HEK293T (cell line): Measurements from ENCODE around the gene POMP.

ENCODE experiments used
- CTCF ChIA-PET: fragments of 350-600 bp; formaldehyde crosslinking; extraction: SDS; loops from one replicate; lab custom pipeline; 2021; ENCODE audit warnings: antibody characterized with exemption, inconsistent platforms; lab: Yijun Ruan, JAX
- POLR2A ChIA-PET: fragments of 350-600 bp; formaldehyde crosslinking; extraction: SDS; loops from one replicate; lab custom pipeline; 2020; ENCODE audit warnings: antibody characterized with exemption, inconsistent platforms; lab: Yijun Ruan, JAX
- DNase-seq: peaks from one replicate; pipeline ENCODE4 v3.0.0; 2012; ENCODE audit warnings: mixed read lengths; ENCODE audit errors: extremely low spot score
- CTBP1 ChIP-seq: fragments of 450-650 bp; IDR thresholded peaks from 2 replicates; pipeline ENCODE4 v1.6.1; 2016; ENCODE audit warnings: borderline replicate concordance
- FOXK2 ChIP-seq: fragments of 450-650 bp; IDR thresholded peaks from 2 replicates; pipeline ENCODE4 v1.6.1; 2016; ENCODE audit warnings: mild to moderate bottlenecking
- FOXM1 ChIP-seq: fragments of 450-650 bp; IDR thresholded peaks from 2 replicates; pipeline ENCODE4 v1.6.1; 2017; ENCODE audit warnings: mild to moderate bottlenecking, borderline replicate concordance
- L3MBTL2 ChIP-seq: fragments of 450-650 bp; conservative IDR thresholded peaks from 2 replicates; pipeline ENCODE4 v1.6.1; 2016; ENCODE audit warnings: mild to moderate bottlenecking
- LEF1 ChIP-seq: fragments of 450-650 bp; IDR thresholded peaks from 2 replicates; pipeline ENCODE4 v1.6.1; 2017; ENCODE audit warnings: mild to moderate bottlenecking, borderline replicate concordance
- TARDBP ChIP-seq: fragments of 450-650 bp; IDR thresholded peaks from 2 replicates; pipeline ENCODE4 v1.6.1; 2016
- ZNF384 ChIP-seq: fragments of 450-650 bp; IDR thresholded peaks from 2 replicates; pipeline ENCODE4 v1.6.1; 2016

POMP gene

GRCh38 chr13:28719227-28720055 lies 60.5 kb downstream of the POMP start:
- TF ChIP-seq L3MBTL2 (peak; percentile 69), LEF1 (no peak), ZNF384 (no peak)
- no peak for DNase-seq
- POLR2A ChIA-PET = interaction anchor here (0.6 to 1.5 kb wide), 6 partner anchors 8 to 71 kb away, joined by 3 to 4 read pairs (median 3); partner anchors contain the start of gene POMP
- CTCF ChIA-PET = interaction anchor here (0.5 to 1.0 kb wide), 2 partner anchors 149 to 1328 kb away, joined by 3 to 4 read pairs; no protein-coding TSS in a partner anchor

- TF ChIP-seq CTBP1 (no peak), L3MBTL2 (no peak), ZNF384 (no peak)
- POLR2A ChIA-PET = no interaction called here
- DNase-seq = no peak
- CTCF ChIA-PET = no interaction called here
Observed at GRCh38 chr13:28723806-28724205, 64.9 kb downstream of the POMP start.

GRCh38 chr13:28725046-28725610 lies 66.2 kb downstream of the POMP start:
- CTCF ChIA-PET = no interaction called here
- POLR2A ChIA-PET = no interaction called here
- TF ChIP-seq TARDBP (no peak), FOXK2 (no peak), FOXM1 (no peak)
- no peak for DNase-seq
